GM21381 (cell line): ENCODE measurements around the gene MYH14.
"Not testable (repeated sequence)": the region's sequence is repeated elsewhere in the genome, so short reads cannot be mapped to it uniquely, and the experiment has no call there.

ENCODE experiments used
- ATAC-seq: cut with Tn5 transposase; IDR thresholded peaks from one replicate; pipeline ENCODE4 v1.9.1; 2021; ENCODE audit warnings: mild to moderate bottlenecking, moderate library complexity; ENCODE audit not compliant: unreplicated experiment

Gene MYH14

DNA sequence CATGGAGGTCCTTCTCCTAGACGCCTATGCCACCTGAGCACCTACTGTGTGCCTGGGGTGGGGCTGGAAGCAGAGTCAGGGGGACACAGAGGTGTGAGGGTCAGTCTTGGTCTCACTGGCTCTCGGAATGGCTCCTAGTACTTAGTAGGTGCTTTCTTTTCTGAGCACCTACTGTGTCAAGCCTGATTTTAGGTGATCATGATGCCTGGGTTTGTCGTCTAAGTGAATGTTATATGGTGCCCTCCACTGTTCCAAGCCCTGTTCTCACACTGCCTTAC lies 20.0 kb downstream of the MYH14 start:
- no peak for ATAC-seq

DNA sequence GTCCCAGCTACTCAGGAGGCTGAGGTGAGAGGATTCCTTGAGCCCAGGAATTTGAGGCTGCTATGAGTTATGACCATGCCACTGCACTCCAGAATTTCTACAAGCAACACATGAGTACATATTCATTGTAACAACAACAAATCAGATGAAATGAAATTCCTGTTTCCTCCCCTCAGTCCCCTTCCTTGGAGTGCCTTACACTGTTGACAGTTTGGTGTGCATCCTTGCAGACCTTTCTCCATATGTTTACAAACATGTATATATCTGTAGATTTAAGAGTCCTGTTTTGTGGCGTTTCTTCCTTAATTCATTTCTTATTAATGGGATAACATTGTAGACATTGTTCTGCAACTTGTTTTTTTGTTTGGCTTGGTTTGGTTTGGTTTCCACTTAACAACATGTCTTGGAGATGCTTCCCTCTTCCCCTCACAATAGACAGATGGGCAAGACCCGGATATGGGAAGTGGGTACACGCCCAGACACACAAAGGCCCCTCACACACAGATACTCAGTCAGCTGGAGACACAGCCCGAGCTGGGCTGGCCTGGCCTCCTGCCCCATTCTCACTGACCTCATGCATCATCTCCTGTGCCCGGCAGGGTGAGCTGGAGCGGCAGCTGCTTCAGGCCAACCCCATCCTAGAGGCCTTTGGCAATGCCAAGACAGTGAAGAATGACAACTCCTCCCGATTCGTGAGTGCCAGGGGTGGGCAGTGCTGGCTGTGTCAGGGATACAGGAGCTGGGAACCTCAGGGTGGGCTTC lies 21.7 kb downstream of the MYH14 start:
- no peak for ATAC-seq

DNA sequence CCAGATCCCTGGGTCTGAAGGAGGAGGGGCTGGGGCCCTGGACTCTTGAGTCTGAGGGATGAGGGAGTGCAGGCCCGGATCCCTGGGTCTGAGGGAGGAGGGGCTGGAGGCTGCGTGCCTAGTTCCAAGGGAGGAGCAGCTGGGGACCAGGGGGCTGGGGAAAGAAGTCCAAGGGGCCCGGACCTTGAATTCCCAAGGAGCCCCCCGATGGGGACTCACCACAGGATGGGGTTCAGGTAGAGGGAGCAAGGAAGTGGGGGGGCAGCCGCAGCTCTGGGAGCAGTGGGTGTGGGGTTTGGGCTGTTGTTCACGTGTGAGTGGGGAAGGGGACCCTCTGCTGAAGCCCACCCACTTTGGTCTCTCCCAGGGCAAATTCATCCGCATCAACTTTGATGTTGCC lies 23.1 kb downstream of the MYH14 start:
- no peak for ATAC-seq

DNA sequence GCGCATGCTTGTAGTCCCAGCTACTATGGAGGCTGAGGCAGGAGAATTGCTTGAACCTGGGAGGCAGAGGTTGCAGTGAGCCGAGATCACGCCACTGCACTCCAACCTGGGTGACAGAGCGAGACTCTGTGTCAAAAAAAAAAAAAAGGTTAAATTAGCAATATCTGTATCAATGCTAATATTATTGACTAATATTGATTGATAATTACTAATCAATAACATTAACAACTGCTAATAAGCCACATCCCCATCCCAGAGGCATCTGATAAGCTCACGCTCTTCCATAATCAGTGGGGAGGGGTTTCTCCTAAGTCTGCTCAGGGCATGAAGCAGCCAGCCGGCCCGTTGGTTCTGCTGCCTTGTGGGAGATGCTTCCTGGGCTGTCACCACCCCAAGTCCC lies 24.7 kb downstream of the MYH14 start:
- not testable (repeated sequence) for ATAC-seq

DNA sequence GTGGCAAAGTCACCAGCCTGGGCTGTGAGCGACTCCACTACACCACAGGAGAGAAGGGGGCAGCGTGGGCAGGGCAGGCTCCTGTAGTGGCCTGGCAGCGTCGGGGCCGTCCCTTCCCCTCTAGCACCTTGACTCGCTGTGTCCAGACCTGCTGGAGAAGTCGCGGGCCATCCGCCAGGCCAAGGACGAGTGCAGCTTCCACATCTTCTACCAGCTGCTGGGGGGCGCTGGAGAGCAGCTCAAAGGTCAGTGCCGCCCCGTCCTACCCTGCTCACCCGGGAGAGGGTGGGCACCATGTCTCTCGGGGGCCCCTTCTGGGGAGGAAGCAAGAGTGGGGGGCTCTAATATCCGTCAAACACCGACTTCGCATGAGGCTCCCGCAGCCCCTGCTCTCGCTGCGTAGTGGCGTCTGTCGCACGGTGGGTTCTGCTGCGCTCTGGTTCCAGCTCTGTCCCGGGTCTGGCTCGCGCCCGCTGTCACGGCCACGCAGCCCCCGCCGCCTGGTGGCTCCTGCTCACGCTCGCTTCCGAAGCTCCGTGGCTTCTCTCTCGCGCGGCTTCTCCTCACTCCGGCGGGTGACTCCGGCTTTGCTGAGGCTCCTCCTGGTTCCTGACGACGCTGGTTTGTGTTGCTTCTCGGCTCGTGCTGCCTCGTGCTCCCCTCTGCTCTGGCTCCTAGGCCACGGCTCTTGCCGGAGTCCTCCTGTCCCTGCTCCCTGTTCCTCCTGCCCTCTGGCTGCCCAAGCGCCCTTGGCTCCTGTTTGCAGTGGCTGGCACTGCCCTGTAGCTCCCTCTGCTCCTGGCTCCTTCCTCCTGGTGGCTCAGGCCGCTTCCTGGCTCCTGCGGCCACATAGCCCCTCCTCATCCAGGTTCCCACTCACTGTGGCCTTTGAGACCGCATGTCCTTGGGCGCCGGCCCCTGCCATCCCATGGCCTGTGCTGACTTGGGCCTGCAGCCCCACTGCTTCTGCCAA lies 27.2 kb downstream of the MYH14 start:
- no peak for ATAC-seq

DNA sequence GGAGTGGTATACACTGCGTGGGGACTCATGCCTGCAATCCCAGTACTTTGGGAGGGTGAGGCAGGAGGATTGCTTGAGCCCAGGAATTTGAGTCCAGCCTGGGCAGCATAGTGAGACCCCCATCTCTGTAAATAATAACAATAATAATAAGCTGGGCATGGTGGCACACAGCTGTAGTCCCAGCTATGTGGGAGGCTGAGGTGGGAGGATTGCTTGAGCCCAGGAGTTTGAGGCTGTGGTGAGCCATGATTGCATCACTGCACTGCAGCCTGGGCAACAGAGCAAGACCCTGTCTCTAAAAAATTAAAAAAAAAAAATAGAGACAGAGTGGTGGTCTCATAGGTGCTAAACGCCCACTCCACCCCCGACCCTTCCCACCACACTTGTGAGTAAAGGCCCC lies 28.0 kb downstream of the MYH14 start:
- not testable (repeated sequence) for ATAC-seq

DNA sequence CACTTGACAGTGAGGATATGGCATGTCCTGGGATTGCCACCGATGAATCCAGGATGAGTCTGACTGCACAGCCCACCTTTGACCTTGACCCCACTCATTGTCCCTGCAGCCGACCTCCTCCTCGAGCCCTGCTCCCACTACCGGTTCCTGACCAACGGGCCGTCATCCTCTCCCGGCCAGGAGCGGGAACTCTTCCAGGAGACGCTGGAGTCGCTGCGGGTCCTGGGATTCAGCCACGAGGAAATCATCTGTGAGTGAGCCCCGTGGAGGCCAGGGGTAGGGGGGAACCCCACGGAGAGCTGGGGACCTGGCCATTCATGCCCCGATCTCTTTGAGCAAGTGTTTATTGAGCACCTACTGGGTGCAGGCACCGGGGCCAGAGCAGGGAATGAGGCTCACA lies 28.4 kb downstream of the MYH14 start:
- ATAC-seq, result no peak

DNA sequence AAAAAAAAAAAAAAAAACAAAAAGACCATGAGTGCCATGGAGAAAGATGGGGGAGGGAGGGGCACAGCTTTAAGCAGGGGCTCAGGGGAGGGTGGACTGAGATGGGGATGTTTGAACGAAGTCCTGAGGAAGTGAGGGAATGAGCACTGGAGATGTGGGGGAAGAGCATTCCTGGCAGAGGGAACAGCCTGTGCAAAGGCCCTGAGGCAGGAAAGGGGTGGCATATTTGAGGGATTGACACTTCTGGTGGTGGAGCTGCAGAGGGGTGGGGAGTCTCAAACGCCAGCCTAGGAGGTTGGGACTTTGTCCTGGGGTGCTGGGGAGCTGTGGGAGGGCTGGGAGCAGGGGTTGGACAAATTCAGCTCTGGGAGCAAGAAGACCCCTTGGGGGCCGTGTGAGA lies 29.2 kb downstream of the MYH14 start:
- no peak for ATAC-seq

DNA sequence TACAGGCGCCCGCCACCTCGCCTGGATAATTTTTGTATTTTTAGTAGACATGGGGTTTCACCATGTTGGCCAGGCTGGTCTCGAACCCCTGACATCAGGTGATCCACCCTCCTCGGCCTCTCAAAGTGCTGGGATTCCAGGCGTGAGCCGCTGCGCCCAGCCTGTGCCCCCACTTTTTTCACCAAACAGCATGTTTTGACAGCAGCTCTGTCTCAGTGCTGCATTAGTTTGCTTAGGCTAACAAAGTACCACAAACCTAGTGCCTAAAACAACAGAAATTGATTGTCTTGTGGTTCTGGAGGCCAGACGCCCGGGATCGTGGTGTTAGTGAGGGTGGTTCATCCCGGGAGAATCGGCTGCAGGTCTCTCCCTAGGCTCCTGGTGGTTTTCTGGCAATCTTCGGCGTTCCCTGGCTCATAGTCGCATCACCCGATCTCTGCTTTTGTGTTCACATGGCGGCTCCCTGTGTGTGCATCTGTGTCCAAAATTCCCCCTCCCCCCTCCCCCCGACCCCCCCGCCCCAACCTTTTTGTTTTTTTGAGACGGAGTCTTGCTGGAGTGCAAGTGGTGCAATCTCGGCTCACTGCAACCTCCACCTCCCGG lies 30.0 kb downstream of the MYH14 start:
- no peak for ATAC-seq

DNA sequence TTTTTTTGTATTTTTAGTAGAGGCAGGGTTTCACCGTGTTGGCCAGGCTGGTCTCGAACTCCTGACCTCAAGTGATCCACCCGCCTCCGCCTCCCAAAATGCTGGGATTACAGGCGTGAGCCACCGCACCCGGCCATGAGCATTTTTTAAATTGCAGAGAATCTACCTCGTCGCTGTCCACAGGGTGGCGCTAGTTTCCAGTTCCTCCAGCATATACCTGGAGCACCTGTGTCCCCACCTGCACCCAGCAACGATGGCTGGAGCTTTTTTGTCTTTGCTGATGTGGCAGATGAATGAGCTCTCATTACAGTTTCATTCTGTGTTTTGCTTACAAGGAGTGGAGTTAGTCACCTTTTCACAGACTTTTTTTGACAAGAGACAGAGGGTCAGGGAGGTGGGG lies 34.1 kb downstream of the MYH14 start:
- ATAC-seq, result not testable (repeated sequence)

DNA sequence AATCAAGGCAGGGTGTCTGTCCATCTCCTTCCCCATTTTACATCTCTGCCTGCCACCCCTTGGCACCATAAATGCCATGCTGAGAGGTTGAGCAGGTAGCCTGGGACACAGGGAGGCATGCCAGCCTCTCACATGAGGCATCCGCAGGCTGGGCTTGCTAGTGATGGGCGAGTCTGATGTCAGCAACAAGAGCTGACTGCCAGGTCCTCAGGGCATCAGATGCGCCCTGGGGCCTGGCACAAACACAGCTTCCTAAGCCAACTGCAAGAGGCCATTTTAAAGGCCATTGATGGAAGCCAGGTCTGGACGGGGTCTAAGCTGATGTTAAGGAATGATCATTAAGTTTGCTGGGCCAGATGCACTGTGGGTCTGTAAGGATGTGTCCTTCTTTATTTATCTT lies 34.6 kb downstream of the MYH14 start:
- ATAC-seq, result no peak

DNA sequence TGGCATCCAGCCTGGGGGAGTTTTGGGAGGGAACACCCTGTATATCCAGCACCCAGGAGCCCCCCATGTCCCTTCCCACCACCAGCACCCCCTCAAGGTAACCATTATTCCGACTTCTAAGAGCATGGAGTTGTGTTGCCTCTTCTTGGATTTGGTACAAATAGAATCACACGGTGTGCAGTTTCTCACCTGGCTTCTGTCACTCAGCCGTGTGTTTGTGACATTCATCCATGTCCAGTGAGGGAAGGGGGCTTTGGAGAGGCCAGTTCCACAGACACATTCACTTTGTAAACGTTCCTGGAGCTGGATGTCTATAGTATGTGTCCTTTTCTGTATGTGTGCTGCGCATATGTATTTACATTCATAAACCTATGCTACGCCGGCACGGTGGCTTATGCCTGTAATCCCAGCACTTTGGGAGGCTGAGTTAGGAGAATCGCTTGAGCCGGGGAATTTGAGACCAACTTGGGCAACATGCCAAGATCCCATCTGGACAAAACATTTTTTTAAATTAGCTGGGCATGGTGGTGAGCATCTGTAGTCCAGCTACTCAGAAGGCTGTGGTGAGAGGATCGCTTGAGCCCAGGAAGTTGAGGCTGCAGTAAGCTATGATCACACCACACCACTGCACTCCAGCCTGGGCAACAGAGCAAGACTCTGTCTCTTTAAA lies 36.6 kb downstream of the MYH14 start:
- no peak for ATAC-seq

DNA sequence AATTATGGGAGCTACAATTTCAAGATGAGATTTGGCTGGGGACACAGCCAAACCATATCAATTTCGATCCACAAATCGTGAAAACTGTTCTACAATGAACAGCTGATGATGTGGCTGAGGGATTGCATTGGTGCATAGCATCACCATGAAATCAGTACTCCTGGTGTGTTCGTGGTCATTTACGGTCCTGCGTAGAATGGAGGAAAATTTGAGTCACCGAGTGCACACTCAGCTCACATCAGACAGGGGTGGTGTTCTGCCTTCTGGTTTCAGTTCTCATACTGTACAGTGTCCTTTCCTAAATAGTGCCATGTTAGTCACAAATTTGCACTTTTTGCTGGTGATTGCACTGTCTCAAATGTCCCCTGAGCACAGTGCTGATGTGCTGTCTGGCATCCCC lies 39.2 kb downstream of the MYH14 start:
- ATAC-seq, result no peak

DNA sequence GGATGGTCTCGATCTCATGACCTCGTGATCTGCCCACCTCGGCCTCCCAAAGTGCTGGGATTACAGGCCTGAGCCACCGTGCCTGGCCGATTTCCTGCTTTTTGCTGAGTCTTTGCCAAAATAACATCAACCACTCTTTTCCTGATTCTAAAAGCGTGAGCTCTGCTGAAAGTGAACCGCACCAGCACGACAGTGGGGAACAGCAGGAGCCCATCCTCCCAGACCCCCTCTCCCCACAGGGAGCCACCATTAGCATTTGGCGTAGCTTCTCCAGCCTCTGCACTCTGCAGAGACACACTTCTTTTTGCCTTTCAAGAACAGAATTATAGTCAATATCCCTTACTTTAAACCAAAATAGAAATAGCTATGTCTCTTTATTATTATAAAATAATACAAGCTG lies 41.3 kb downstream of the MYH14 start:
- no peak for ATAC-seq

DNA sequence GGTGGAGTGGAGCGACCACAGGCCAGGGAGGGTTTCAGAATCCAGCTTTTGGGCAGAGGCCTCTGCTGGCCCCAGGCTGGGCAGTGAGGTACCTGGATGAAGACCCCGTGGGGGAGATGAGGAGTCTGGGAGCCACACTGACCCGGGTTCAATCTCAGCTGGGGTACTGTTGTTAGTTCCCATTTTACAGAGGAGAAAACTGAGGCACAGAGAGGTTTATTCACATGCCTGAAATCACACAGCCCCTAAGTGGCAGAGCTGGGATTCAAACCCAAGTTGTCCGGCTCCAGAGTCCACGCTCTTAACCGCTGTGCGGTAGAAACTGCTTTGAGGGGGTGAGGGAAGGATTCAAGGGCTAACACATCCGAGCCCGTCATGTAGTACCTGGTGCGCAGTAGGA lies 45.0 kb downstream of the MYH14 start:
- ATAC-seq, result no peak

DNA sequence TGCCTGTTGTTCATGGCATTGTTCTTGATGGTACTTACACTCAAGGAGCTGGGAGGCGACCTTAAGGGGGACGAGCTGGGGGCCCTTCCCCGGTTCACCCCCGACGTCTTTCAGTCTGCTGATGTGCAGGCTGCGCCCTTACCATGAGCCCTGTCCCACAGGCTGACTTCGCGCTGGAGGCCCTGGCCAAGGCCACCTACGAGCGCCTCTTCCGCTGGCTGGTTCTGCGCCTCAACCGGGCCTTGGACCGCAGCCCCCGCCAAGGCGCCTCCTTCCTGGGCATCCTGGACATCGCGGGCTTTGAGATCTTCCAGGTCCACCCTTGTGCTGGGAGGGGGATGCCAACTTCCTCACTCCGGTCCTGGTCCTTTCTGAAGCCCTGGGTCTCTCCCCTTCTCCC lies 45.4 kb downstream of the MYH14 start:
- no peak for ATAC-seq

DNA sequence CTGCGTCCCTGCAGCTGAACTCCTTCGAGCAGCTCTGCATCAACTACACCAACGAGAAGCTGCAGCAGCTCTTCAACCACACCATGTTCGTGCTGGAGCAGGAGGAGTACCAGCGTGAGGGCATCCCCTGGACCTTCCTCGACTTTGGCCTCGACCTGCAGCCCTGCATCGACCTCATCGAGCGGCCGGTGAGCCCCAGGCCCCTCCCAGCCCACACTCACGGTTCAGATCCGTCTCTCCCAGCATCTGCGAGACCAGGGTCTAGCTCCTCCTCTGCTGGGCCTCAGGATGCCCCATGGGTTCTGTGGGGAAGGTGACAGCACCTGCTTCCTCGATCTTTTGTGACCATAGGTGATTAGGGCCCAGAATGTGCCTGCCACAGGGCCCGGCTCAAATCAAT lies 46.2 kb downstream of the MYH14 start:
- no peak for ATAC-seq

DNA sequence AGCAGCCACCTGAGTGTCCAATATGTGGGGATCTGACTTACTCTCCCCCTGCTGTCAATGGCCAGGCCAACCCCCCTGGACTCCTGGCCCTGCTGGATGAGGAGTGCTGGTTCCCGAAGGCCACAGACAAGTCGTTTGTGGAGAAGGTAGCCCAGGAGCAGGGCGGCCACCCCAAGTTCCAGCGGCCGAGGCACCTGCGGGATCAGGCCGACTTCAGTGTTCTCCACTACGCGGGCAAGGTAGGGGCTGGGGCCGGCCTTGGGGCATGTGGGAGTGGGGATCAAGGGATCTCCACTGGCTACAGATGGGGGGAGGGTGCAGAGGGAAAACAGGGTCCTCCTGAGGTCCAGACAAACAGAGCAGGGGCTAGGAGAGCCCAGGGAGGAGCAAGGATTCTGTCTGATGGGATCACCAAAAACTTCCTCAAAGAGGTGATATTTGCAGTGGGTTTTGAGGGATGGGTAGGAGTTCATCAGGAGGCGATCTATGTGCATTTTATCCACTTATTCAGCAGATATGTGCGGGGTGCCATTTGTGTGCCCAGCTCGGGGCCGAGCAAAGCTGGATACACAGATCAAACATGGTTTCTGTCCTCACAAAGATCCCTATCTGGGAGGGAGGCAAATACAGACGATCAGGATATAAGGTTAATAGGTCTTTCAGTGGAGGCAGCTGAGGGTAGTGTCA lies 47.2 kb downstream of the MYH14 start:
- no peak for ATAC-seq

DNA sequence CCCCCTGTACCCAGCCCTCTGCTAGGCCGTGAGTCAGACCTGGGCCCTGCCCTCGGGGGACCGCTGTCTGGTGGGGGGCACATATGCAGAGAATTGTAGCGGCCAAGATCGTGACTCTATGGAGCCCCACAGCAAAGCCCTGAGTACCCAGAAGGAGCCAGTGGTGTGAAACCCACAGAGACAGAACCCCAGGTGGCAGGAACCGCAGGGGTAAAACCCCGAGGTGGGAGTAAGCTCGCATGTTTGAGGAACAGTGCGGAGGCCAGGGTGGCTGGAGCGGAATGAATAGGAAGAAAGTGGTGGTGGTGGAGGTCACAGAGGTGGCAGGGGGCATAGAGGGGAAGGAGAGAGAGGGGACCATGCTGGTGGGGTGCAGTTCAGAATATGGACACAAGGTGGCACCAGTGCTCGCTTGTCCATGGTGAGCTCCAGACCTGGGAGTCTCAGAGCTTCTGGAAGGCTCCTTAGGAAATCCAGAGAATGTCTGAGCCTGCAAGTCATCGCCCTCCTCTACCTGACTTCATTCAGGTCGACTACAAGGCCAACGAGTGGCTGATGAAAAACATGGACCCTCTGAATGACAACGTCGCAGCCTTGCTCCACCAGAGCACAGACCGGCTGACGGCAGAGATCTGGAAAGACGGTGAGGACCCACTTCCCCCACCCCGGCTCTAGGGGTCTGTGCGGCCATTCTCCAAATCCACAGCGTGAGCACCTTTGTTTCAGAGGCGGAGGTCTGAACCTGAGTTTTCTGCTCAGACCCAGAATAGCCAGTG lies 48.9 kb downstream of the MYH14 start:
- ATAC-seq, result no peak

DNA sequence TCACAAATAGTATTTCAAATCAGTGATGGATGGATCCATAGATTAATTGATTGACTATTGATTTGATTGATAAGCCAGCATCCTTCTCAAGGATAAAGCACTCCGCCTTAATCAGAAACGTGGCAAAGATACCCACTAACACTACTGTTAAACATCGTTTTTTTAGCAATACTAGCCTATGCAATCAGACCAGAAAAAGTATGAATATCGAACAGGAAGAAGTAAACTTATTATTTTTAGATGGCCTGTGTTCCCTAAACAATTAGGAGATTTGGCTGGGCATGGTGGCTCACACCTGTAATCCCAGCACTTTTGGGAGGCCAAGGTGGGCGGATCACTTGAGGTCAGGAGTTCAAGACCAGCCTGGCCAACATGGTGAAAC lies 49.5 kb downstream of the MYH14 start:
- ATAC-seq, result no peak
